HL-60 (cell line): Measurements from ENCODE around the gene TSPAN17.

ENCODE experiments used
- DNase-seq, 2 experiments: peaks; one replicate each; pipeline ENCODE4 v3.0.0-alpha.2; 2010 to 2020; ENCODE audit warnings: low read depth in 1 of 2, low spot score in 1 of 2
- H3K27ac ChIP-seq: fragments of 250-450 bp; sonication (Bioruptor Pico); replicated peaks from 2 replicates; pipeline ENCODE4 v1.5.1; 2020; ENCODE audit warnings: mild to moderate bottlenecking, moderate library complexity
- H3K27me3 ChIP-seq: fragments of 250-450 bp; sonication (Bioruptor Pico); 2 replicates; pipeline ENCODE4 v1.5.1; 2021; ENCODE audit warnings: mild to moderate bottlenecking, moderate library complexity; ENCODE audit not compliant: insufficient read depth, poor library complexity, severe bottlenecking
- H3K4me3 ChIP-seq: replicated peaks from 2 replicates; pipeline ENCODE4 v1.5.1; 2011; ENCODE audit warnings: mild to moderate bottlenecking, control low read depth, low read length; ENCODE audit not compliant: insufficient read depth
- CTCF ChIP-seq: IDR thresholded peaks from one replicate; pipeline ENCODE4 v1.5.1; 2011; ENCODE audit warnings: low read length, control low read depth, inconsistent platforms; ENCODE audit not compliant: insufficient read depth
- GABPA ChIP-seq: IDR thresholded peaks from 2 replicates; pipeline ENCODE4 v1.6.1; 2012; ENCODE audit warnings: low read depth
- POLR2AphosphoS5 ChIP-seq: IDR thresholded peaks from 2 replicates; pipeline ENCODE4 v1.6.1; 2012; ENCODE audit warnings: low read depth
- REST ChIP-seq: IDR thresholded peaks from 2 replicates; pipeline ENCODE4 v1.6.1; 2012; ENCODE audit warnings: low read depth; ENCODE audit not compliant: insufficient replicate concordance
- SPI1 ChIP-seq: IDR thresholded peaks from 2 replicates; pipeline ENCODE4 v1.6.1; 2012; ENCODE audit warnings: low read depth, mild to moderate bottlenecking, borderline replicate concordance

TSPAN17 gene

GRCh38 chr5:176685010-176685409, 37.7 kb downstream of the TSPAN17 start:
- TF ChIP-seq GABPA, result no peak
- TF ChIP-seq CTCF, result no peak
- no peak for TF ChIP-seq REST
- no peak for TF ChIP-seq POLR2AphosphoS5
- no peak for TF ChIP-seq SPI1
- Histone ChIP-seq H3K4me3 (no peak overlapping the region), H3K27ac (no peak overlapping the region), H3K27me3 (peaks cover 25% of the 10 kb centered on the region)
- DNase-seq, result no peak

- Histone ChIP-seq H3K27ac (no peak overlapping the region), H3K4me3 (no peak overlapping the region)
- TF ChIP-seq GABPA, result no peak
- no peak for TF ChIP-seq POLR2AphosphoS5
- no peak for TF ChIP-seq SPI1
- no peak for TF ChIP-seq REST
- no peak for TF ChIP-seq CTCF
Measured at GRCh38 chr5:176687247-176687646, 40.0 kb downstream of the TSPAN17 start.

GRCh38 chr5:176687881-176688280, 40.6 kb downstream of the TSPAN17 start:
- DNase-seq, result no peak
- no peak overlapping the region for H3K27ac ChIP-seq
- TF ChIP-seq SPI1, result no peak
- TF ChIP-seq CTCF, result no peak
- TF ChIP-seq REST, result no peak
- no peak for TF ChIP-seq GABPA
- TF ChIP-seq POLR2AphosphoS5, result no peak
- H3K4me3 ChIP-seq, result no peak overlapping the region
- peaks cover 8% of the 10 kb centered on the region for H3K27me3 ChIP-seq

More at GRCh38 chr5:176687247-176687646, 40.0 kb downstream of the TSPAN17 start:
- DNase-seq, result no peak
- H3K27me3 ChIP-seq, result peaks cover 9% of the 10 kb centered on the region
